Upper lobe of left lung (tissue), 4 donors: ENCODE measurements around the gene WDR38.

Experiments used
- POLR2A ChIP-seq, 4 donors: fragments of 450-650 bp; IDR thresholded peaks; one replicate each; pipeline ENCODE4 v1.5.1; 2016 to 2017; ENCODE audit warnings: antibody characterized with exemption in 4 of 4, mild to moderate bottlenecking in 2 of 4
- TF ChIP-seq, protein P1 (sequence below), 6 experiments: fragments of 450-650 bp in 4 of 6; fragments of 200-600 bp in 2 of 6; sonication (generic) in 2 of 6; IDR thresholded peaks; one replicate each; pipeline ENCODE4 v1.5.1; 2016 to 2019; ENCODE audit warnings: antibody characterized with exemption in 6 of 6

DNA sequence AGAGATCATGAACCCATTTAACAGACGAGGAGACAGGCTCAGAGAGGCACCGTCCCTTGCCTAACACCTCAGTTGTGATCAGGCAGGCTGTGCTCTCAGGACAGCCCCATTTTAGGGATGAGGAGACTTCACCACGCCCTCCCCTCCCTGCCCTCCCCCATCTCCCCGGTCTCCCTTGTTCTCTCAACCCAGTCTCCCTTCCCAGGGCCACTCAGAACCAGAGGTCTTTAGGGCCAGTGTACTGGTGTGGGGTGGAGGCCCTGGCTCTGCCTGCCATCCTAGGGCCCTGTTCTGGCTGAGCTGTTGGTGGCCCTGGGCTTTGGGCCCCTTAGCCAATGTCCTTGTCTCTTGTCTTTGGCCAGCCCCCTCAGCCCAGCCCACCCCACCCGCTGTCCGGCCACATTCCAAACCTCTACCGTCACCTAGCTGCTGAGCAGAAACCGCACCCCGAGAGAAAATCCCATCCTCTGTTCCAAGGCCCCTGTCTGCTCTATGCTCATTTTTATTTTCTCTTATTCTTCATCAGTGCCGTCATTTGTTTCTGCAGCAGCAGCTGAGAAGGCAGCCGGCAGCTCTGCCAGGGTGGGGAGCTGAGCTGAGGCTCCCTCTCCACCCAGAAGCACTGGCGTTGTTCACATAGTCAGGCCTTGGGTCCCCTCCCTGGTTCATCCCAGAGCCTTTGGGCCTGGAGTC, 42.5 kb upstream of the WDR38 start:
- TF ChIP-seq, protein P1, sequence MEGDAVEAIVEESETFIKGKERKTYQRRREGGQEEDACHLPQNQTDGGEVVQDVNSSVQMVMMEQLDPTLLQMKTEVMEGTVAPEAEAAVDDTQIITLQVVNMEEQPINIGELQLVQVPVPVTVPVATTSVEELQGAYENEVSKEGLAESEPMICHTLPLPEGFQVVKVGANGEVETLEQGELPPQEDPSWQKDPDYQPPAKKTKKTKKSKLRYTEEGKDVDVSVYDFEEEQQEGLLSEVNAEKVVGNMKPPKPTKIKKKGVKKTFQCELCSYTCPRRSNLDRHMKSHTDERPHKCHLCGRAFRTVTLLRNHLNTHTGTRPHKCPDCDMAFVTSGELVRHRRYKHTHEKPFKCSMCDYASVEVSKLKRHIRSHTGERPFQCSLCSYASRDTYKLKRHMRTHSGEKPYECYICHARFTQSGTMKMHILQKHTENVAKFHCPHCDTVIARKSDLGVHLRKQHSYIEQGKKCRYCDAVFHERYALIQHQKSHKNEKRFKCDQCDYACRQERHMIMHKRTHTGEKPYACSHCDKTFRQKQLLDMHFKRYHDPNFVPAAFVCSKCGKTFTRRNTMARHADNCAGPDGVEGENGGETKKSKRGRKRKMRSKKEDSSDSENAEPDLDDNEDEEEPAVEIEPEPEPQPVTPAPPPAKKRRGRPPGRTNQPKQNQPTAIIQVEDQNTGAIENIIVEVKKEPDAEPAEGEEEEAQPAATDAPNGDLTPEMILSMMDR (IDR thresholded peaks at IDR 0.05): no peak
- TF ChIP-seq POLR2A (IDR thresholded peaks at IDR 0.05): no peak
